ENCODE data around the gene HTRA3. TPM values are rescaled to one million over a fixed set of nuclear protein-coding genes. Genes with fewer than 3 reads are reported as not detected.

Gene HTRA3
- total RNA-seq, 2 donors from 2014 or later, result 6.0 to 18.9 TPM

- Histone ChIP-seq H3K4me3 (no peak overlapping the region), H3K9me3 (no peaks in the 10 kb centered on the region), H3K27ac (peak overlapping the region; percentile 63), H3K4me1 (replicated peaks) (no peaks in the 10 kb centered on the region), H3K36me3 (no peaks in the 10 kb centered on the region), H3K27me3 (replicated peaks; ENCODE audit: insufficient read depth) (no peaks in the 10 kb centered on the region)
- TF ChIP-seq POLR2A (IDR thresholded peaks at IDR 0.05), result no peak
- 81% methylated on average over 2 of the region's 2 CpGs for WGBS
- intact Hi-C loops (cut with DNase I), result no loop called here
- DNase-seq (ENCODE audit: low spot score), result no peak
Observed at GRCh38 chr4:8320386-8320750, 50.8 kb downstream of the HTRA3 start.

GRCh38 chr4:8321220-8321619 is 51.7 kb downstream of the HTRA3 start:
- no peak overlapping the region for H3K27ac ChIP-seq
- no peak overlapping the region for H3K4me3 ChIP-seq
- no peaks in the 10 kb centered on the region for H3K9me3 ChIP-seq
- H3K27me3 ChIP-seq (replicated peaks; ENCODE audit: insufficient read depth), result no peaks in the 10 kb centered on the region
- no peak for DNase-seq (ENCODE audit: low spot score)
- no peaks in the 10 kb centered on the region for H3K4me1 ChIP-seq (replicated peaks)
- no peak for TF ChIP-seq CTCF (IDR thresholded peaks at IDR 0.05)
- no peak for TF ChIP-seq POLR2A (IDR thresholded peaks at IDR 0.05)
- TF ChIP-seq POLR2AphosphoS5 (IDR thresholded peaks at IDR 0.05), result no peak
- intact Hi-C loops (cut with DNase I), result no loop called here
- 97% methylated on average over 2 of the region's 2 CpGs for WGBS
- H3K36me3 ChIP-seq, result no peaks in the 10 kb centered on the region

GRCh38 chr4:8321771-8322170 is 52.2 kb downstream of the HTRA3 start:
- intact Hi-C loops (cut with DNase I), result no loop called here
- H3K4me3 ChIP-seq, result no peak overlapping the region
- no peaks in the 10 kb centered on the region for H3K27me3 ChIP-seq (replicated peaks; ENCODE audit: insufficient read depth)
- no peaks in the 10 kb centered on the region for H3K9me3 ChIP-seq
- H3K36me3 ChIP-seq, result no peaks in the 10 kb centered on the region
- no peak for DNase-seq (ENCODE audit: low spot score)
- no peaks in the 10 kb centered on the region for H3K4me1 ChIP-seq (replicated peaks)
- WGBS, result 78% methylated on average over 5 of the region's 5 CpGs
- TF ChIP-seq POLR2A (IDR thresholded peaks at IDR 0.05), result no peak
- TF ChIP-seq CTCF (IDR thresholded peaks at IDR 0.05), result no peak
- TF ChIP-seq POLR2AphosphoS5 (IDR thresholded peaks at IDR 0.05), result no peak
- no peak overlapping the region for H3K27ac ChIP-seq

- H3K9me3 ChIP-seq, result no peaks in the 10 kb centered on the region
- no peak overlapping the region for H3K4me3 ChIP-seq
- H3K27ac ChIP-seq, result no peak overlapping the region
- no peaks in the 10 kb centered on the region for H3K27me3 ChIP-seq (replicated peaks; ENCODE audit: insufficient read depth)
- DNase-seq (ENCODE audit: low spot score), result no peak
- H3K36me3 ChIP-seq, result no peaks in the 10 kb centered on the region
- WGBS, result 83% methylated on average over 9 of the region's 9 CpGs
- TF ChIP-seq POLR2AphosphoS5 (IDR thresholded peaks at IDR 0.05) (no peak), CTCF (IDR thresholded peaks at IDR 0.05) (no peak), POLR2A (IDR thresholded peaks at IDR 0.05) (no peak)
- no peaks in the 10 kb centered on the region for H3K4me1 ChIP-seq (replicated peaks)
- intact Hi-C loops (cut with DNase I), result no loop called here
Observed at GRCh38 chr4:8322794-8323704, 53.5 kb downstream of the HTRA3 start.

GRCh38 chr4:8323947-8324555 is 54.5 kb downstream of the HTRA3 start:
- DNase-seq (ENCODE audit: low spot score), result no peak
- Histone ChIP-seq H3K27me3 (replicated peaks; ENCODE audit: insufficient read depth) (no peaks in the 10 kb centered on the region), H3K27ac (no peak overlapping the region), H3K4me3 (no peak overlapping the region), H3K36me3 (no peaks in the 10 kb centered on the region), H3K4me1 (replicated peaks) (no peaks in the 10 kb centered on the region), H3K9me3 (no peaks in the 10 kb centered on the region)
- intact Hi-C loops (cut with DNase I), result no loop called here
- WGBS, result 90% methylated on average over 5 of the region's 5 CpGs
- TF ChIP-seq POLR2AphosphoS5 (IDR thresholded peaks at IDR 0.05) (no peak), CTCF (IDR thresholded peaks at IDR 0.05) (no peak), POLR2A (IDR thresholded peaks at IDR 0.05) (no peak)
